ENCODE data around the gene OR1K1. TPM values are rescaled to one million over a fixed set of nuclear protein-coding genes. Genes with fewer than 3 reads are reported as not detected.

Gene OR1K1, protein sequence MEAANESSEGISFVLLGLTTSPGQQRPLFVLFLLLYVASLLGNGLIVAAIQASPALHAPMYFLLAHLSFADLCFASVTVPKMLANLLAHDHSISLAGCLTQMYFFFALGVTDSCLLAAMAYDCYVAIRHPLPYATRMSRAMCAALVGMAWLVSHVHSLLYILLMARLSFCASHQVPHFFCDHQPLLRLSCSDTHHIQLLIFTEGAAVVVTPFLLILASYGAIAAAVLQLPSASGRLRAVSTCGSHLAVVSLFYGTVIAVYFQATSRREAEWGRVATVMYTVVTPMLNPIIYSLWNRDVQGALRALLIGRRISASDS
- total RNA-seq: not detected
- polyA plus RNA-seq: not detected
- long read RNA-seq, donor 1: 0 reads
- long read RNA-seq, donor 2: 0 reads
- long read RNA-seq, donor 3: 0 reads
- long read RNA-seq, donor 4: 0 reads
- long read RNA-seq, donor 5: 0 reads
- long read RNA-seq, donor 6: 0 reads
- long read RNA-seq, donor 7: 0 reads
- long read RNA-seq, donor 8: 0 reads
- long read RNA-seq, donor 9: 0 reads
- long read RNA-seq, donor 10: 0 reads

- DNase-seq: no peak
- WGBS, 5 donors: 93 to 95% (median 95%) methylated on average over 30 of the region's 30 CpGs
- Histone ChIP-seq H3K27ac (no peak within 1 kb of the TSS), H3K4me1 (no peaks in the 10 kb centered on the region), H3K4me3 (no peak within 1 kb of the TSS), H3K27me3 (no peaks in the 10 kb centered on the region), H3K9me3 (no peaks in the 10 kb centered on the region), H3K36me3 (no peaks in the 10 kb centered on the region)
- intact Hi-C loops (cut with DNase I; ENCODE audit: low total_unique reads): no loop called here
- TF ChIP-seq CTCF (IDR thresholded peaks at IDR 0.05) (no peak), POLR2AphosphoS5 (IDR thresholded peaks at IDR 0.05) (no peak), POLR2A (IDR thresholded peaks at IDR 0.05) (no peak), EP300 (IDR thresholded peaks at IDR 0.05) (no peak)
Measured at GRCh38 chr9:122800066-122801060, at the start of gene OR1K1. TSS of gene OR1K1 (plus strand) at chr9:122800123. CDS start at chr9:122800123, 0 bp downstream.

DNA sequence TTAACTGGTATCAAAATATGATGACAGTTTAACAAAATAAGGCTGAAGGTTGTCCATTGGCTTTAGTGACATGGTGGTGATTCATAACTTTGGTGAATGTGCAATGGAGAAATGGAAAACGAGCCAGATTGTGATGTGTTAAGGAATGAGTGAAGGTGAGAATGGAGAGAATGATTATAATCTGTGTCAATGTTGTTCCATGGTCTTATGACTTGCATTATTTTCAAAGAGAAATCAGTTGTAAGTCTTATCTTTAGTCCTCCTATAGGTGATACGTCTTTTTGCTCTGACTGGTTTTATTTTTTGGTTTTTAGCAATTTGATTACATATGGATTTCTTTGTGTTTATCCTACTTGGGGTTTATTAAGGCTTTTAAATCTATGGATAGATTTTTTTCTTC, 45.1 kb upstream of the OR1K1 start:
- Histone ChIP-seq H3K9me3 (peaks cover 0 to 41% (median 24%) of the 10 kb centered on the region in 4 donors), H3K27me3 (no peaks in the 10 kb centered on the region), H3K27ac (no peak overlapping the region), H3K4me1 (no peaks in the 10 kb centered on the region), H3K36me3 (no peaks in the 10 kb centered on the region), H3K4me3 (no peak overlapping the region)
- 28 to 39% (median 33%) methylated on average over 2 of the region's 2 CpGs for WGBS, 5 donors
- DNase-seq: no peak
- TF ChIP-seq POLR2AphosphoS5 (IDR thresholded peaks at IDR 0.05) (no peak), CTCF (IDR thresholded peaks at IDR 0.05) (no peak), POLR2A (IDR thresholded peaks at IDR 0.05) (no peak), EP300 (IDR thresholded peaks at IDR 0.05) (no peak)
- intact Hi-C loops (cut with DNase I; ENCODE audit: low total_unique reads): no loop called here

- no peak for DNase-seq
- Histone ChIP-seq H3K27me3 (no peaks in the 10 kb centered on the region), H3K36me3 (peaks cover 0 to 8% (median 0%) of the 10 kb centered on the region in 4 donors), H3K4me3 (no peak overlapping the region), H3K27ac (no peak overlapping the region), H3K9me3 (peaks cover 5 to 54% (median 41%) of the 10 kb centered on the region in 4 donors), H3K4me1 (no peaks in the 10 kb centered on the region)
- TF ChIP-seq POLR2A (IDR thresholded peaks at IDR 0.05): no peak
- no peak for TF ChIP-seq POLR2AphosphoS5 (IDR thresholded peaks at IDR 0.05)
- TF ChIP-seq EP300 (IDR thresholded peaks at IDR 0.05): no peak
- TF ChIP-seq CTCF (IDR thresholded peaks at IDR 0.05): no peak
- WGBS, 5 donors: 77 to 94% (median 80%) methylated on average over 4 of the region's 4 CpGs
- intact Hi-C loops (cut with DNase I; ENCODE audit: low total_unique reads): no loop called here
Measured at GRCh38 chr9:122767817-122768216, 32.1 kb upstream of the OR1K1 start.

DNA sequence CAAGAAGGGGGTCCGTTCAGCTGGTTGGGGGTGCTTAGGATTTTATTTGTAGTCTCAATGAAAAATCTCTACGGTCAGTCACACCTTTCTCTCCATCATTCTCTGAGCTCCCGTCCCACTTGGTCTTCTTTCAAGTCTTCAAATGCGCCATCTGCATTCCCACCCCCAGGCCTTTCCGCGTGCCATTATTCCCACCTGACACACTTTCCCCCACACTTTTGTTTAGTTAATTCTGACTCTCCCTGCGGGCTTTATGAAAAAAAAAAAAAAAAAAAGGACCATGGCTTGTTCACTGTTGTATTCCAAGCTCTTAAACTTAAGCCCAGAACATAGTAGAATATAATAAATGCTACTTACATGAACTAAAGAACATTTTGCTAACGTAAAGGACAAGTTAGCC, 22.9 kb upstream of the OR1K1 start:
- H3K27ac ChIP-seq: no peak overlapping the region
- no peak overlapping the region for H3K4me3 ChIP-seq
- 84 to 90% (median 86%) methylated on average over 8 of the region's 8 CpGs for WGBS, 5 donors
- no peaks in the 10 kb centered on the region for H3K4me1 ChIP-seq
- DNase-seq: no peak
- no peak for TF ChIP-seq CTCF (IDR thresholded peaks at IDR 0.05)
- no peak for TF ChIP-seq EP300 (IDR thresholded peaks at IDR 0.05)
- no peak for TF ChIP-seq POLR2AphosphoS5 (IDR thresholded peaks at IDR 0.05)
- TF ChIP-seq POLR2A (IDR thresholded peaks at IDR 0.05): no peak
- no peaks in the 10 kb centered on the region for H3K36me3 ChIP-seq
- intact Hi-C loops (cut with DNase I; ENCODE audit: low total_unique reads): no loop called here
- H3K9me3 ChIP-seq: peaks cover 0 to 19% (median 2%) of the 10 kb centered on the region in 4 donors
- no peaks in the 10 kb centered on the region for H3K27me3 ChIP-seq
